Epithelial cell of esophagus (primary cell): ENCODE data around the gene TRAPPC2.

Experiments used
- DNase-seq: peaks from one replicate; pipeline ENCODE4 v3.0.0; 2010; ENCODE audit warnings: low read depth
- H3K4me3 ChIP-seq: 2 replicates; pipeline ENCODE4 v1.5.1; 2011; ENCODE audit warnings: mild to moderate bottlenecking, low read length, control low read depth
- TF ChIP-seq, protein P1 (sequence below): IDR thresholded peaks from 2 replicates; pipeline ENCODE4 v1.5.1; 2011; ENCODE audit warnings: low read depth, mild to moderate bottlenecking, low read length, control low read depth, inconsistent platforms; ENCODE audit not compliant: insufficient read depth; ENCODE audit errors: missing control alignments

TRAPPC2 gene

DNA sequence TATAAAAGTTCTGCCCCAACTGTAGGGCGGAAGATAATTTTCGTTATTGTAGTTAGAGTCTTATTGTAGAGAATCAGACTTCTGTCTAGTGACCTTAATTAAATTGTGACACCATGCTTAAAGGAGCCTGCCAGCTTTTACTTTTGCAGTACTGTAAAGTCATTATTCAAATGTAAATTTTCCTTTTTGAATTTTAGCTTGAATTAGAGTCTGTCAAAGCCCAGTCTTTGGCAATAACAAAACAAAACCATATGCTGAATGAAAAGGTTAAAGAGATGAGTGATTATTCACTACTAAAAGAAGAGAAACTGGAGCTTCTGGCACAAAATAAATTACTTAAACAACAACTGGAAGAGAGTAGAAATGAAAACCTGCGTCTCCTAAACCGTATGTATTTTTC, 22.0 kb upstream of the TRAPPC2 start:
- no peak for DNase-seq
- TF ChIP-seq, protein P1, sequence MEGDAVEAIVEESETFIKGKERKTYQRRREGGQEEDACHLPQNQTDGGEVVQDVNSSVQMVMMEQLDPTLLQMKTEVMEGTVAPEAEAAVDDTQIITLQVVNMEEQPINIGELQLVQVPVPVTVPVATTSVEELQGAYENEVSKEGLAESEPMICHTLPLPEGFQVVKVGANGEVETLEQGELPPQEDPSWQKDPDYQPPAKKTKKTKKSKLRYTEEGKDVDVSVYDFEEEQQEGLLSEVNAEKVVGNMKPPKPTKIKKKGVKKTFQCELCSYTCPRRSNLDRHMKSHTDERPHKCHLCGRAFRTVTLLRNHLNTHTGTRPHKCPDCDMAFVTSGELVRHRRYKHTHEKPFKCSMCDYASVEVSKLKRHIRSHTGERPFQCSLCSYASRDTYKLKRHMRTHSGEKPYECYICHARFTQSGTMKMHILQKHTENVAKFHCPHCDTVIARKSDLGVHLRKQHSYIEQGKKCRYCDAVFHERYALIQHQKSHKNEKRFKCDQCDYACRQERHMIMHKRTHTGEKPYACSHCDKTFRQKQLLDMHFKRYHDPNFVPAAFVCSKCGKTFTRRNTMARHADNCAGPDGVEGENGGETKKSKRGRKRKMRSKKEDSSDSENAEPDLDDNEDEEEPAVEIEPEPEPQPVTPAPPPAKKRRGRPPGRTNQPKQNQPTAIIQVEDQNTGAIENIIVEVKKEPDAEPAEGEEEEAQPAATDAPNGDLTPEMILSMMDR, result no peak
- H3K4me3 ChIP-seq, result no peak overlapping the region

DNA sequence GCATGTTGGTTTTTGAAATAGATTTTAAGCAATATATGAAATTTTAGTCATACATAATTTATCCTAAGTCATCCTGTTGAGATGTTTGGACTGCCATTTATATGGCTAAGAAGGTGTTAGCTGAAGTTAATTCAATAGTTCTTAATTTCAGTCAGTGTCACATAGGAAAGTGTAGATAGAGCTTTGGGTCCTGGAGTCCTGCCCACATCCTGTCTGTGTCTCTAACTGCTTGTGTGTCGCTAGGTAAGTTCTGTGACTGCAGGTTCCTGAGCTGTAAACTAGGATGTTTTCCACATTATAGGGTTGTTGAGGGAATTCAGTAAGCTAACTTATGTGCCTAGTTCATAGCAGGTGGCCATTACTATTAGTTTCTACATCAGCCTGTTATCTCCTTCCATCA, 20.8 kb upstream of the TRAPPC2 start:
- no peak overlapping the region for H3K4me3 ChIP-seq
- DNase-seq, result no peak
- TF ChIP-seq, protein P1, result no peak

DNA sequence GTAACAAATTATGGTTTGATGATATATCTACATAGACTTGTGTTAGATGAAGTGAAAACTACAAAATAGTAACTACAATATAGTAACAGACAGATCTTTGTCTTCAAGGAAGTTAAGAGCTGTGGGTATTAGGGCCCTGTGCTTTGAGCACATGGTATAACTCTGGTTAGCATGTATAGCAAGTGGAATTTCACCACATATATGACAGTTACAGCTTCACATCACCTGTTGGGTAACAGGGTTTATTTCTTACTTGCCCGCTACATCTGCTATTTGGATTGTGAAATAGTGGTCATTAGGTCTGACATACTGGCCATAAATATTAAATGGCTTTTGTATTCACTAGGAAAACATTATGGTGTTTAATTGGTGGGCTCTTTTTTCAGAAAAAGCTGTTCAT, 20.3 kb upstream of the TRAPPC2 start:
- TF ChIP-seq, protein P1, result no peak
- DNase-seq, result no peak
- no peak overlapping the region for H3K4me3 ChIP-seq

DNA sequence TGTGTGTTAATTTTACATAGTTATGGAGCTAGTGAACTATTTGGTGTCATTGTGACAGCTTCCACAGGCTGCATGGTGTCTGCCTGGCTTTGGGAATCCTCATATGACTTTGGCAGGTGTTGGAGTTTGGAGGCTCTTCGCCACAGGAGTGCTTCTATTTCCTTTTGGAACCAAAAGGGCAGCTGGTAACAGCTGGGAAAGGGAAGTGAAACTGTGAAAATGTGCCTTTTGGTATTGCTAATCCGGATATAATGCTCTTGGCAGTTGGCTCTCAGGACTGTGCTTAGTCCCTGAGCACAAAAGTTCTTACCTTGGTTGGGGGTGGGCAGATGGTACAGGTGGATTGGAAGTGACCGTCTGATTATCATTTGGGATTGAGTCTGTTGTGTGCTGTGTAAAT, 18.2 kb upstream of the TRAPPC2 start:
- TF ChIP-seq, protein P1, result no peak
- no peak for DNase-seq
- no peak overlapping the region for H3K4me3 ChIP-seq

DNA sequence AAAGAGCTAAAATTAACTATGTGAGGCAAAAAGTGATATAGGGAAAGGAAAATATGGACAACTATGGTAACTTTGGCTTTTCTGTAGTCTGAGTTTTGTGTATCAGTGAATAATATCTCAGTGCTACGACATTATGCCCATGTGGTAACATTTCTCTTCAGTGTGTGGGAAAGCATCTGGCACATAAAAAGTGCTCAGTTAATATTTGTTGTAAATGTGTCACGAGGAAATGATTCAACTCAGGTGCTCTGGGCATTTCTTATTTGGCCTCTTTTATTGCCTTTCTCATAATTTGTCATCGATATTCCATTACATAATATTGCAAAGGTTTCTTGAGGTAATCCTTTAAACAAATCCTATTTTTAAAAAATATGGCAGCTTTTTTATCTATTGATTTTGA, 17.7 kb upstream of the TRAPPC2 start:
- H3K4me3 ChIP-seq, result no peak overlapping the region
- DNase-seq, result peak; percentile 47
- TF ChIP-seq, protein P1, result no peak

DNA sequence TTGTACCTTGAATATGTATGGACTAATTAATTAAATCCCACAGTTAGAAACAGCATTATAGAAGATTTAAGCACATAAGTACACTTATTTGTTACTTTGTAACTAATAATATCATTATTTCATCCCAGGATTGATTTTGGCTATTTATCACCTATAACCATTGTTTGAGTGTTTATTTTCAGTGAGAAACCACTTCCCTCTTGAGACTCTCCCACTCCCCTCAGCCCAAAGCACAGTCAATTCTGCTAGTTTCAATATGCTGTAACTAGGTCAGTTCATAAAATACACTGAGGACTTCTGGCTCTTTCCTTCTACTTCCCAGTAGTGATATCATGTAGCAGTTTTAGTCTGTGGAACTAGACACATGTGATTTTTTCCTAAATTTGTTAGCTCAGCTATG, 16.4 kb upstream of the TRAPPC2 start:
- DNase-seq, result no peak
- TF ChIP-seq, protein P1, result no peak
- H3K4me3 ChIP-seq, result no peak overlapping the region

DNA sequence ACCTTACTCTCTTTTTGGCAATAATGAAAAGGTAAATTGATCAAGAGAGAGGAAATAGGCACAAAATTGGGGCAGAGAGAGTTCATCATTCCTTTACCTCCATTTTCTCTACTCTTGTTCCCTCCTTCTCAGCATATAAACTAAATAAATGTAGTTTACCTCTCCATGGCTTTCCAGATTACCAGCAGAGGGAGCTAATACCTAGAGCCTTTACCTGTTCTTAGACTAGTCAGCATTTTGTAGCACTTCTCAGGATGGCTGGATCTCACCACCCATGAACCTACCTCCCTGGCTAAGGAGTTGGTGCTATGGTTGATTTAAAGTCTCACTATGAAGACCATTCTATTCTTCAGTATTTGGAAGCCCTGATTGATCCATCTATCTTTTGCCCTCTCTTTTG, 15.8 kb upstream of the TRAPPC2 start:
- TF ChIP-seq, protein P1, result peak; percentile 54
- peak; percentile 59 for DNase-seq
- H3K4me3 ChIP-seq, result no peak overlapping the region
